Endothelial cell of umbilical vein (primary cell): Measurements from ENCODE around the gene HPS4. TPM values are rescaled to one million over a fixed set of nuclear protein-coding genes. Genes with fewer than 3 reads are reported as not detected.

Source experiments
- BruUV-seq: library from RNA; stranded (reverse); fragments of 400-500 nt; replicated peaks from 2 replicates; lab custom pipeline; 2021; lab: Mats Ljungman, UMichigan
- CTCF ChIA-PET: fragments of 300-600, 350-600 bp; sonication (Branson Sonifier 250); formaldehyde crosslinking; loops from one replicate; lab custom pipeline; 2021; ENCODE audit warnings: antibody characterized with exemption, inconsistent platforms; lab: Charles Lee
- POLR2A ChIA-PET: fragments of 300-600, 350-600 bp; sonication (Branson Sonifier 250); formaldehyde crosslinking; loops from one replicate; lab custom pipeline; 2021; ENCODE audit warnings: antibody characterized with exemption, inconsistent platforms; lab: Charles Lee
- DNase-seq: peaks from one replicate; pipeline ENCODE4 v3.0.0-alpha.2; 2011; ENCODE audit warnings: low read depth, low spot score
- FAIRE-seq: peaks from 2 replicates; lab custom pipeline; 2011; peaks lifted over from hg19 to GRCh38; lab: Jason Lieb, UNC
- H2AFZ ChIP-seq: 2 replicates; pipeline ENCODE4 v1.6.0; 2012; ENCODE audit warnings: low read depth, low read length, control low read depth, inconsistent platforms
- H3K27ac ChIP-seq: 2 replicates; pipeline ENCODE4 v1.5.1; 2011; ENCODE audit warnings: low read depth, mild to moderate bottlenecking, control low read depth, low read length, moderate library complexity; ENCODE audit not compliant: insufficient read depth
- H3K27me3 ChIP-seq, 2 experiments: 2 replicates each; pipeline versions ENCODE4 v1.6.0 to v1.6.1; 2011; ENCODE audit warnings: low read length in 2 of 2, mixed read lengths in 1 of 2; ENCODE audit not compliant: control insufficient read depth in 2 of 2, insufficient read depth in 2 of 2
- H3K36me3 ChIP-seq, 2 experiments: 2 replicates in 1 of 2; 3 replicates in 1 of 2; pipeline ENCODE4 v1.5.1; 2011; ENCODE audit warnings: low read length in 2 of 2, mild to moderate bottlenecking in 1 of 2, moderate library complexity in 1 of 2; ENCODE audit not compliant: control insufficient read depth in 2 of 2, insufficient read depth in 2 of 2; ENCODE audit errors: extremely low read depth in 1 of 2
- H3K4me1 ChIP-seq: 3 replicates; pipeline ENCODE4 v1.5.1; 2011; ENCODE audit warnings: mild to moderate bottlenecking, low read length; ENCODE audit not compliant: control insufficient read depth, insufficient read depth; ENCODE audit errors: extremely low read depth
- H3K4me2 ChIP-seq: 2 replicates; pipeline ENCODE4 v1.6.1; 2011; ENCODE audit warnings: low read length, control low read depth, mixed read lengths; ENCODE audit not compliant: insufficient read depth
- H3K4me3 ChIP-seq, 3 experiments: fragments of 200-600 bp in 1 of 3; sonication (generic), shearing (Covaris generic) in 1 of 3; replicated peaks in 1 of 3; 2 replicates each; pipeline ENCODE4 v1.5.1; 2011 to 2016; ENCODE audit warnings: control low read depth in 3 of 3, low read length in 3 of 3, mild to moderate bottlenecking in 2 of 3, inconsistent platforms in 1 of 3, low read depth in 1 of 3, moderate library complexity in 1 of 3; ENCODE audit not compliant: insufficient read depth in 1 of 3
- H3K79me2 ChIP-seq: 2 replicates; pipeline ENCODE4 v1.6.0; 2012; ENCODE audit warnings: low read length, inconsistent platforms; ENCODE audit not compliant: control insufficient read depth, insufficient read depth
- H3K9ac ChIP-seq: replicated peaks from 2 replicates; pipeline ENCODE3; 2011; ENCODE audit warnings: low read length, control low read depth; ENCODE audit not compliant: insufficient read depth; ENCODE audit errors: extremely low read depth
- H3K9me1 ChIP-seq: replicated peaks from 3 replicates; pipeline ENCODE4 v1.6.0; 2011; ENCODE audit warnings: mild to moderate bottlenecking, low read length; ENCODE audit not compliant: control insufficient read depth, insufficient read depth; ENCODE audit errors: extremely low read depth
- H3K9me3 ChIP-seq: replicated peaks from 2 replicates; pipeline ENCODE4 v1.5.1; 2012; ENCODE audit warnings: low read length, inconsistent platforms; ENCODE audit not compliant: control insufficient read depth, insufficient read depth
- H4K20me1 ChIP-seq: replicated peaks from 2 replicates; pipeline ENCODE3; 2011; ENCODE audit warnings: mild to moderate bottlenecking, low read length; ENCODE audit not compliant: control insufficient read depth, insufficient read depth; ENCODE audit errors: extremely low read depth
- CTCF ChIP-seq, 2 donors: IDR thresholded peaks; 1 replicate in 1 of 2; 2 replicates in 1 of 2; pipeline ENCODE4 v1.5.1; 2011; ENCODE audit warnings: low read length in 2 of 2, mild to moderate bottlenecking in 2 of 2, moderate library complexity in 2 of 2, control low read depth in 1 of 2, inconsistent platforms in 1 of 2, low read depth in 1 of 2; ENCODE audit not compliant: insufficient read depth in 1 of 2; ENCODE audit errors: extremely low read depth in 1 of 2
- EZH2 ChIP-seq: IDR thresholded peaks from 2 replicates; pipeline ENCODE4 v1.6.1; 2012; ENCODE audit warnings: borderline replicate concordance, low read depth, mild to moderate bottlenecking, moderate library complexity, low read length, inconsistent platforms; ENCODE audit not compliant: severe bottlenecking
- FOS ChIP-seq: IDR thresholded peaks from 2 replicates; pipeline ENCODE4 v1.6.1; 2011; ENCODE audit warnings: mild to moderate bottlenecking, low read length, moderate library complexity, borderline replicate concordance; ENCODE audit not compliant: insufficient read depth
- GATA2 ChIP-seq: IDR thresholded peaks from 2 replicates; pipeline ENCODE4 v1.7.0; 2011; ENCODE audit warnings: low read depth, mild to moderate bottlenecking, moderate library complexity, mixed read lengths, low read length; ENCODE audit not compliant: insufficient read length, insufficient read depth
- JUN ChIP-seq: IDR thresholded peaks from 2 replicates; pipeline ENCODE4 v1.6.1; 2011; ENCODE audit warnings: borderline replicate concordance, low read depth; ENCODE audit not compliant: insufficient read length, insufficient read depth
- MYC ChIP-seq: IDR thresholded peaks from one replicate; pipeline ENCODE4 v1.6.1; 2011; ENCODE audit warnings: mild to moderate bottlenecking, low read depth, low read length
- POLR2A ChIP-seq: IDR thresholded peaks from 2 replicates; pipeline ENCODE4 v1.6.1; 2012; ENCODE audit warnings: low read depth, mild to moderate bottlenecking, control low read depth, low read length
- POLR2AphosphoS5 ChIP-seq: IDR thresholded peaks from 2 replicates; pipeline ENCODE4 v1.6.1; 2012; ENCODE audit warnings: low read depth, mild to moderate bottlenecking, control low read depth, low read length, moderate library complexity; ENCODE audit not compliant: insufficient read depth
- dilution Hi-C: fragments of 300-500 bp; cut with MboI; formaldehyde crosslinking; loops from one replicate; pipeline ENCODE4 v1.15.0; 2019; ENCODE audit warnings: low sequenced_read_pairs; ENCODE audit not compliant: extremely low pct_ligation_motif_present
- intact Hi-C: fragments of 100-400 bp; cut with micrococcal nuclease; formaldehyde crosslinking; loops from one replicate; pipeline ENCODE4 v1.10.0; 2022
- polyA plus RNA-seq, 4 experiments: library from polyadenylated mRNA; depleted of rRNA in 3 of 4; stranded (reverse) in 3 of 4; unstranded in 1 of 4; fragments of >200 nt; gene quantifications; 2 replicates each; pipeline versions ENCODE4 v1.2.1 to v1.2.3, GENCODE V29; 2011 to 2012; ENCODE audit warnings: missing spikeins in 1 of 4
- total RNA-seq: library from RNA; stranded (reverse); gene quantifications from 2 replicates; pipeline ENCODE4 v1.2.3, GENCODE V29; 2021
- TF ChIP-seq, protein P1 (sequence below): IDR thresholded peaks from 2 replicates; pipeline ENCODE4 v1.6.1; 2011; ENCODE audit not compliant: insufficient read depth, insufficient read length

The HPS4 gene
- total and polyA plus RNA-seq, 2 donors (not counting 3 experiments of a cell fraction or from before 2014, with no cell fraction given), result 28.4 to 29.7 TPM

DNA sequence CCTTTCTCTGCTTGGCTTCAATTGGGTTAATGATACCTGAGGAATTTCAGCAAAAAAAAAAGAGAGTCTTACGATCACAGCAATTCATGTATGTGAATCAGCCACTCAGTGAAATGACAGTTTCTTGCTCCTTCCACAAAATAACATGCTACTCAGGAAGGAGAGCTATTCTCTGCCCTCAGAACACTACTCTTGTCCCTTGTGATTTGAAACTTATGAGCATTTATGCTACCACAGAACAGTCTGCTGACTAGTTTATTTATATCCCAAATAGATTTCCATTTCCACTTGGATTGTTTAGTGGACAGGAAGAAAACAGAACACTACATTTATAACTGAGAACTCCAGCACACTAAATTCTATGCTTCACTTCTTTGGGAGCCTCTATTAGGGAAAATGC is 20.2 kb upstream of the HPS4 start:
- Histone ChIP-seq H3K79me2 (peaks cover 6% of the 10 kb centered on the region), H2AFZ (no peak overlapping the region), H3K27ac (no peak overlapping the region), H3K4me2 (no peak overlapping the region), H3K9me3 (no peaks in the 10 kb centered on the region), H3K9ac (no peak overlapping the region), H3K36me3 (peaks cover 29 to 31% of the 10 kb centered on the region in 2 experiments), H3K9me1 (no peaks in the 10 kb centered on the region), H3K4me1 (peaks cover 27% of the 10 kb centered on the region), H3K4me3 (no peak overlapping the region), H4K20me1 (no peaks in the 10 kb centered on the region), H3K27me3 (no peaks in the 10 kb centered on the region)
- DNase-seq (no peak), FAIRE-seq (no peak)
- ChIA-PET POLR2A (no interaction called here), CTCF (interaction anchor here (0.7 to 2.1 kb wide), 13 partner anchors 9 to 169 kb away, joined by 3 to 17 read pairs (median 5); partner anchors contain the start of genes HPS4, SRRD and TFIP11)
- TF ChIP-seq POLR2AphosphoS5 (no peak), CTCF (IDR thresholded peaks at IDR 0.05; ENCODE audit: extremely low read depth in 1 of 2, insufficient read depth in 1 of 2, low read depth in 1 of 2, low read length in 2 of 2) (no peak), JUN (no peak), EZH2 (no peak), MYC (no peak), FOS (no peak), GATA2 (no peak), POLR2A (no peak)
- TF ChIP-seq, protein P1, sequence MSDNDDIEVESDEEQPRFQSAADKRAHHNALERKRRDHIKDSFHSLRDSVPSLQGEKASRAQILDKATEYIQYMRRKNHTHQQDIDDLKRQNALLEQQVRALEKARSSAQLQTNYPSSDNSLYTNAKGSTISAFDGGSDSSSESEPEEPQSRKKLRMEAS, result no peak
- intact Hi-C loops (loop anchor here (1.0 kb wide), 1 partner anchor 162 kb away; no protein-coding TSS in a partner anchor), dilution Hi-C loops (no loop called here)
- BruUV-seq, result no TSS peak
